SK-N-MC (cell line): ENCODE measurements around the gene SLC30A7.

ENCODE experiments used
- EZH2 ChIP-seq: fragments of 200-600 bp; sonication (generic); IDR thresholded peaks from one replicate; pipeline ENCODE4 v1.6.1; 2017; ENCODE audit warnings: antibody characterized with exemption
- POLR2AphosphoS5 ChIP-seq: IDR thresholded peaks from 2 replicates; pipeline ENCODE4 v1.6.1; 2012; ENCODE audit warnings: mild to moderate bottlenecking, low read depth, low read length, borderline replicate concordance

- TF ChIP-seq EZH2 (no peak), POLR2AphosphoS5 (no peak)
These were observed 34.5 kb upstream of the SLC30A7 start for GRCh38 chr1:100861379-100861778.
